GM12865 (cell line): ENCODE data around the gene C20orf202.
A peak's percentile ranks its signal among the peaks of the same experiment; 100 is the strongest.

Source experiments
- DNase-seq: peaks from one replicate; pipeline ENCODE4 v3.0.0; 2010; ENCODE audit warnings: low read depth
- H3K4me3 ChIP-seq: 2 replicates; pipeline ENCODE4 v1.5.1; 2011; ENCODE audit warnings: mild to moderate bottlenecking, low read depth, low read length, control low read depth
- CTCF ChIP-seq: IDR thresholded peaks from 2 replicates; pipeline ENCODE4 v1.5.1; 2011; ENCODE audit warnings: low read length, control low read depth, low read depth, inconsistent platforms; ENCODE audit not compliant: insufficient read depth; ENCODE audit errors: missing control alignments

Gene C20orf202

GRCh38 chr20:1171461-1172093, 31.7 kb upstream of the C20orf202 start:
- TF ChIP-seq CTCF, result no peak
- no peak overlapping the region for H3K4me3 ChIP-seq
- peak; percentile 19 for DNase-seq

GRCh38 chr20:1173698-1174097, 29.6 kb upstream of the C20orf202 start:
- TF ChIP-seq CTCF, result no peak
- no peak for DNase-seq

GRCh38 chr20:1174787-1175186, 28.5 kb upstream of the C20orf202 start:
- H3K4me3 ChIP-seq, result no peak overlapping the region
- TF ChIP-seq CTCF, result no peak

More at GRCh38 chr20:1173698-1174097, 29.6 kb upstream of the C20orf202 start:
- H3K4me3 ChIP-seq, result no peak overlapping the region

GRCh38 chr20:1177680-1178079, 25.6 kb upstream of the C20orf202 start:
- TF ChIP-seq CTCF, result no peak
- no peak overlapping the region for H3K4me3 ChIP-seq
- no peak for DNase-seq

More at GRCh38 chr20:1174787-1175186, 28.5 kb upstream of the C20orf202 start:
- DNase-seq, result no peak

GRCh38 chr20:1178103-1178502, 25.2 kb upstream of the C20orf202 start:
- no peak for TF ChIP-seq CTCF
- no peak for DNase-seq
- H3K4me3 ChIP-seq, result no peak overlapping the region

- H3K4me3 ChIP-seq, result no peak overlapping the region
- no peak for DNase-seq
- no peak for TF ChIP-seq CTCF
Observed at GRCh38 chr20:1178623-1179022, 24.6 kb upstream of the C20orf202 start.

GRCh38 chr20:1180949-1181348, 22.3 kb upstream of the C20orf202 start:
- DNase-seq, result no peak
- no peak for TF ChIP-seq CTCF

More at GRCh38 chr20:1180949-1181348, 22.3 kb upstream of the C20orf202 start:
- no peak overlapping the region for H3K4me3 ChIP-seq
